GM12891 (cell line): ENCODE results near the gene TEAD1.

Source experiments
- DNase-seq: peaks from one replicate; pipeline ENCODE4 v3.0.0; 2011; ENCODE audit warnings: low spot score; ENCODE audit not compliant: insufficient read length
- FAIRE-seq: peaks from 2 replicates; lab custom pipeline; 2011; peaks lifted over from hg19 to GRCh38; lab: Jason Lieb, UNC
- PAX5 ChIP-seq: IDR thresholded peaks from 2 replicates; pipeline ENCODE4 v1.6.1; 2011; ENCODE audit warnings: low read length, moderate library complexity, mild to moderate bottlenecking; ENCODE audit not compliant: insufficient read depth, severe bottlenecking
- POLR2A ChIP-seq: IDR thresholded peaks from 2 replicates; pipeline ENCODE4 v1.6.1; 2011; ENCODE audit warnings: low read depth, low read length, control low read depth
- POLR2AphosphoS5 ChIP-seq: IDR thresholded peaks from 2 replicates; pipeline ENCODE4 v1.6.1; 2011; ENCODE audit warnings: low read depth, low read length, control low read depth
- POU2F2 ChIP-seq: IDR thresholded peaks from 2 replicates; pipeline ENCODE4 v1.6.1; 2011; ENCODE audit warnings: low read depth, mild to moderate bottlenecking, control low read depth, low read length, moderate library complexity
- SPI1 ChIP-seq: IDR thresholded peaks from 2 replicates; pipeline ENCODE4 v1.6.1; 2011; ENCODE audit warnings: low read depth, low read length, control low read depth
- TAF1 ChIP-seq: IDR thresholded peaks from 2 replicates; pipeline ENCODE4 v1.6.1; 2011; ENCODE audit warnings: low read depth, low read length, control low read depth

Gene TEAD1

GRCh38 chr11:12764187-12764914 lies 90.1 kb downstream of the TEAD1 start:
- DNase-seq (no peak), FAIRE-seq (no peak)
- TF ChIP-seq POLR2AphosphoS5 (no peak), SPI1 (no peak), PAX5 (no peak), TAF1 (no peak), POLR2A (no peak)

GRCh38 chr11:12765428-12765827 lies 91.2 kb downstream of the TEAD1 start:
- TF ChIP-seq TAF1: no peak
- TF ChIP-seq PAX5: no peak
- no peak for TF ChIP-seq POLR2A
- no peak for TF ChIP-seq POU2F2
- TF ChIP-seq SPI1: no peak
- TF ChIP-seq POLR2AphosphoS5: no peak
- DNase-seq (no peak), FAIRE-seq (no peak)

GRCh38 chr11:12767027-12767426 lies 92.8 kb downstream of the TEAD1 start:
- DNase-seq (no peak), FAIRE-seq (no peak)
- TF ChIP-seq POLR2AphosphoS5 (no peak), POLR2A (no peak), POU2F2 (no peak), SPI1 (no peak)

- TF ChIP-seq POU2F2 (no peak), TAF1 (no peak), POLR2A (no peak), PAX5 (no peak), POLR2AphosphoS5 (no peak), SPI1 (no peak)
- FAIRE-seq (no peak), DNase-seq (no peak)
Observed at GRCh38 chr11:12767577-12767976, 93.4 kb downstream of the TEAD1 start.

- TF ChIP-seq POLR2AphosphoS5 (no peak), TAF1 (no peak), PAX5 (no peak), SPI1 (no peak), POU2F2 (no peak), POLR2A (no peak)
- FAIRE-seq (no peak), DNase-seq (no peak)
Observed at GRCh38 chr11:12768726-12769673, 94.8 kb downstream of the TEAD1 start.

GRCh38 chr11:12769834-12770345 lies 95.7 kb downstream of the TEAD1 start:
- TF ChIP-seq PAX5: no peak
- no peak for TF ChIP-seq TAF1
- TF ChIP-seq POU2F2: no peak
- no peak for TF ChIP-seq POLR2AphosphoS5
- FAIRE-seq (no peak), DNase-seq (no peak)

- no peak for TF ChIP-seq TAF1
- no peak for TF ChIP-seq POLR2AphosphoS5
- TF ChIP-seq PAX5: no peak
- no peak for TF ChIP-seq SPI1
- no peak for TF ChIP-seq POU2F2
- TF ChIP-seq POLR2A: no peak
- no peak for DNase-seq
- no peak for FAIRE-seq
Observed at GRCh38 chr11:12770435-12770834, 96.2 kb downstream of the TEAD1 start.

GRCh38 chr11:12770966-12771597 lies 96.9 kb downstream of the TEAD1 start:
- no peak for TF ChIP-seq POU2F2
- DNase-seq (no peak), FAIRE-seq (no peak)

GRCh38 chr11:12771875-12772274 lies 97.7 kb downstream of the TEAD1 start:
- TF ChIP-seq POLR2AphosphoS5: no peak
- TF ChIP-seq PAX5: no peak
- TF ChIP-seq POLR2A: no peak
- no peak for TF ChIP-seq TAF1
- FAIRE-seq (no peak), DNase-seq (no peak)
